Osteocyte (in vitro differentiated cells): ENCODE data around the gene FSCN2. TPM values are rescaled to one million over a fixed set of nuclear protein-coding genes. Genes with fewer than 3 reads are reported as not detected.

Experiments
- DNase-seq: peaks from one replicate; pipeline ENCODE4 v3.0.0; 2021; ENCODE audit warnings: mixed read lengths; ENCODE audit not compliant: unreplicated experiment; ENCODE audit errors: extremely low spot score
- H3K27ac Mint-ChIP-seq: one replicate; pipeline ENCODE4 v1.8.0; 2021; ENCODE audit warnings: mild to moderate bottlenecking, mixed read lengths; ENCODE audit not compliant: unreplicated experiment
- H3K27me3 Mint-ChIP-seq: one replicate; pipeline ENCODE4 v1.8.0; 2021; ENCODE audit warnings: mixed read lengths; ENCODE audit not compliant: unreplicated experiment
- H3K36me3 Mint-ChIP-seq: one replicate; pipeline ENCODE4 v1.8.0; 2021; ENCODE audit warnings: mixed read lengths; ENCODE audit not compliant: unreplicated experiment
- H3K4me1 Mint-ChIP-seq: one replicate; pipeline ENCODE4 v1.8.0; 2021; ENCODE audit warnings: mixed read lengths; ENCODE audit not compliant: unreplicated experiment
- H3K4me3 Mint-ChIP-seq: one replicate; pipeline ENCODE4 v1.8.0; 2021; ENCODE audit warnings: mild to moderate bottlenecking, moderate library complexity, mixed read lengths; ENCODE audit not compliant: unreplicated experiment
- H3K9me3 Mint-ChIP-seq: one replicate; pipeline ENCODE4 v1.8.0; 2021; ENCODE audit warnings: mixed read lengths; ENCODE audit not compliant: unreplicated experiment
- CTCF ChIP-seq: fragments of 200-600 bp; sonication (generic); IDR thresholded peaks from 2 replicates; pipeline ENCODE4 v1.5.0; 2021; ENCODE audit warnings: antibody characterized with exemption, mild to moderate bottlenecking, moderate library complexity
- total RNA-seq: library from RNA; stranded (reverse); gene quantifications from 2 replicates; pipeline ENCODE4 v1.2.1, GENCODE V29; 2021

The FSCN2 gene
- total RNA-seq, 1 donor from 2014 or later: 3.0 TPM

GRCh38 chr17:81509207-81509971 is 18.8 kb upstream of the FSCN2 start:
- Mint-ChIP-seq H3K27me3 (no peaks in the 10 kb centered on the region), H3K27ac (peak overlapping the region; percentile 87), H3K4me1 (peaks cover 21% of the 10 kb centered on the region), H3K9me3 (no peaks in the 10 kb centered on the region), H3K4me3 (peak overlapping the region; percentile 98), H3K36me3 (peaks cover 43% of the 10 kb centered on the region)
- no peak for DNase-seq
- no peak for TF ChIP-seq CTCF

- no peak for DNase-seq
- Mint-ChIP-seq H3K27me3 (no peaks in the 10 kb centered on the region), H3K4me1 (peaks cover 22% of the 10 kb centered on the region), H3K36me3 (peaks cover 43% of the 10 kb centered on the region), H3K27ac (peak overlapping the region; percentile 87), H3K9me3 (no peaks in the 10 kb centered on the region), H3K4me3 (peak overlapping the region; percentile 98)
- TF ChIP-seq CTCF: no peak
Measured at GRCh38 chr17:81509972-81510784, 18.0 kb upstream of the FSCN2 start.

- Mint-ChIP-seq H3K9me3 (no peaks in the 10 kb centered on the region), H3K4me3 (peak overlapping the region; percentile 98), H3K4me1 (peaks cover 28% of the 10 kb centered on the region), H3K27ac (peak overlapping the region; percentile 87), H3K36me3 (peaks cover 43% of the 10 kb centered on the region), H3K27me3 (no peaks in the 10 kb centered on the region)
- no peak for TF ChIP-seq CTCF
- DNase-seq: no peak
Measured at GRCh38 chr17:81510785-81511553, 17.2 kb upstream of the FSCN2 start.

GRCh38 chr17:81511554-81511803 is 16.7 kb upstream of the FSCN2 start:
- no peaks in the 10 kb centered on the region for H3K27me3 Mint-ChIP-seq
- peak overlapping the region; percentile 98 for H3K4me3 Mint-ChIP-seq
- TF ChIP-seq CTCF: no peak
- peaks cover 34% of the 10 kb centered on the region for H3K4me1 Mint-ChIP-seq
- H3K36me3 Mint-ChIP-seq: peaks cover 43% of the 10 kb centered on the region
- no peaks in the 10 kb centered on the region for H3K9me3 Mint-ChIP-seq
- no peak for DNase-seq
- H3K27ac Mint-ChIP-seq: peak overlapping the region; percentile 87
